Lung microvascular endothelial cell (primary cell): ENCODE data around the gene MPP2. TPM values are rescaled to one million over a fixed set of nuclear protein-coding genes. Genes with fewer than 3 reads are reported as not detected.
"Not testable (repeated sequence)": the region's sequence is repeated elsewhere in the genome, so short reads cannot be mapped to it uniquely, and the experiment has no call there.

Source experiments
- DNase-seq, 2 donors: peaks; one replicate each; pipeline versions ENCODE4 v3.0.0 to v3.0.0-alpha.2; 2010; ENCODE audit warnings: low read depth in 2 of 2
- total RNA-seq: library from RNA; depleted of rRNA; stranded (reverse); fragments of >200 nt; gene quantifications from 2 replicates; pipeline ENCODE4 v1.2.1, GENCODE V29; 2014

Gene MPP2
- under 0.01 TPM in 2 replicates for total RNA-seq

GRCh38 chr17:43907425-43907981 is at the start of gene MPP2:
MPP2 (minus strand) TSS chr17:43907536; CDS start chr17:43904460, 3,076 bp downstream.
- DNase-seq, result peak; percentile 8 to 19

GRCh38 chr17:43956222-43956621 is 48.9 kb upstream of the MPP2 start:
- no peak for DNase-seq

- DNase-seq, result no peak
Observed at GRCh38 chr17:43953746-43954145, 46.4 kb upstream of the MPP2 start, which contains the start of gene PYY. PYY (minus strand) TSS chr17:43953940; CDS start chr17:43953483, 457 bp downstream.

- DNase-seq, result no peak
Observed at GRCh38 chr17:43952724-43953666, 45.7 kb upstream of the MPP2 start.

DNA sequence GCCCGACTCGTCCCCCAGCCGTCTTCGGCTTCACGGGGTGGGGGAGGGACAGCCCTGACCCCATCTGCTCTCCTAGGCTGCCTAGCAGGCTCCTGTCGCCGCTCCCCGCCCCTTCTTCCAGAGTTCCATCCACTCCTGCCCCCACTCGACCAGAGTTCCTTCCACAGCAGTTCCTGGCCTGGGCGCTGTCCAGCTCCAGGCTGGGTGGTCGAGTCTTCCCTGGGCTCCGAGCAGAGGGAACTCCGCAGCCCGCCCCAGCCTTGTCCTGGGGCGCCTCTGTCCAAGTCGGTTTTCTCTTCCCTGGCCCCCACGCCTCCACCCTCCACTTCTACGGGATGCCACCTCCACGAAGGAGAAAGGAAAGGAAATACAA is 45.0 kb upstream of the MPP2 start:
- DNase-seq, result peak in 1 of 2 donors; percentile 32

DNA sequence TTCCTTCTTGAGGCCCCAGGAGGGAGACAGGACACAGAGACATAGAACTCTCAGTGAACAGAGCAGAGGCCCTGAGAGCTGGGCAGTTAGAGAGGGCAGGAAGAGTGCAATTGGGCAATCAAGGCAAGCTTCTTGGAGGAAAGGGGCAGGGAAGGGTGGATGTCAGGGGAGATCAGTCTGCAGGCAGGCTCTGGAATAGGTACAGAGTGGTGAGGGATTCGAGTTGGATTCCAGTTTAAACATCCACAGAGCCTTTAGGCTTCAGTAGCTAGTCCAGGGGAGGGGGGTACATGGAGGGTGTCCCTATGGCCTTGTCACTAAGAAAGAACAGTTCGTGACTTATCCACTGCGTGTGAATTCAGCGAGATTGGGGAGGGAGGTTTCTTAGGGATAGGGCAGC is 44.4 kb upstream of the MPP2 start:
- no peak for DNase-seq

DNA sequence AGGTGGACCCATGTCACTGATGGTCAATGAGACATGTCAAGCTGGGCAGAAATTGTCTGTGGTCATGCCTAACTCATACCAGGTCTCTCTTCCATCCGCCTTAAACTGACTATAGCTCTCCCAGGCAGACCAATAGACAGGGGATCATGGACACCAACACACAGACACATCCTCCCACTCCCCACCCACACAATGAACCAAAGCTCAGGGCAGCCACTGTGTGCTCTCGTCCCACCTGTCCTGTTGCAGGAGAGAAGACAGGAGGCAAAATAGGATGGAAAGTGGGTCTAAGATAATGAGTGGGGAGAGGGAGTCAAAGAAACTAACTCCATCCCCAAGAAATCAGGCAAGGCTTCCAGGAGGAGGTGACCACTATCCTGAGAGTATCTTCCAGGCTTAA is 43.2 kb upstream of the MPP2 start:
- DNase-seq, result no peak

DNA sequence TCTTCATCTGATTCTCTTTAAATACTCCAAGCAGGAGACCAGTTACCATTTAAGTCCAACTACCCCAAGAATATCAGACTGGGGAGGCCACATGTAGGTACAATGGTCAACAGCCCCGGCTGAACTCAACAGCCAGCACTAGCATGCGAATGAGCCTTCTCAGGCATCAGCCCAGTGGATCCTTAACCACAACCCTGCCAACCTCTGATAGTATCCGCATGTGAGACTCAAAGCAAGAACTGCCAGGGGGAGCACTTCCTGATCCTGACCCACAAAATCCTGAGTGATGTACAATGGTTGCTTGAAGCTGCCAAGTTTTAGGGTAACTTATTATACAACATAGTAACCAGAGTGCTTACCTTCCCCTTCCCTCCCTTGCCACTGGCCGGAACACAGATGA is 42.4 kb upstream of the MPP2 start:
- DNase-seq, result no peak

GRCh38 chr17:43946781-43947180 is 39.4 kb upstream of the MPP2 start:
- no peak for DNase-seq

GRCh38 chr17:43945074-43945829 is 37.9 kb upstream of the MPP2 start:
- DNase-seq, result no peak

GRCh38 chr17:43942051-43942685 is 34.8 kb upstream of the MPP2 start, which contains the start of gene PPY:
PPY (minus strand) TSS chr17:43942476; CDS start chr17:43941654, 822 bp downstream.
- DNase-seq, result no peak

DNA sequence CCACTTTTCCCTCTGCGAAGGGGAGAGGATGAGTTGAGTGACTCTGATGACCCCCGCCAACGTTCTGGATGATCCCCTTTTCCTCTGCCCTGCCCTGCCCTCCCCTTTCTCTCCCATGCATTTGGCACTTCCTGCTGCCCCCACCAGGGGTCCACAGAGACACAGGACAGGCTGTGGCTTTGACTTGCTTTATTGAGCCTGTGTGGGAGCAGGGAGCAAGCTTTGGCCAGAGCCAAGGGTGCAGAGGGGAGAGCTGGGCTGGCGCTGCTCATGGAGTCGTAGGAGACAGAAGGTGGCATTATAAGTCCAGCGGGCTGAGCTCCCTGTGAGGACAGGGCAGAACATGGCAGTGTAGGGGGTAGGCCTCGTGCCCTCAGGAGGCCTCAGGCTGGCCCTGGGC is 33.3 kb upstream of the MPP2 start:
- DNase-seq, result peak; percentile 27 to 40

DNA sequence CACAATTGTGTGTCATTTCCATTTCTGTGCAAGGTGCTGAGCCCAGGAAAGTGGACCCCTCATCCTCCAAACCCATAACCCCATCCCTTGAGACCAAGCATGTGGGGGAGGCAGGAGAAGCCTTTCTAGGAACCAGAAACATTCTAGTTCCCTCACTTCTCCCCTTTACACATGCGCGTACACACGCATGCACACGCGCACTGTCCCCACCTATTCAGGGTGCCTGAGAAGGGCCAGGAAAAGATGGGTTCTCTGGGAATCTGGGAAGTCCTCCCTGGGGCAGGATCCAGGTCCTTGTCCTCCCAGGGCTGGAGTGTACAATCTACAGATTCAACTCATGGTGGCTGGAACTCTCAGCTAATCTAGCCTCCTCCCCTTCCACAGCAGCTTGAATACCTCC is 32.5 kb upstream of the MPP2 start:
- no peak for DNase-seq

GRCh38 chr17:43939452-43939851 is 32.1 kb upstream of the MPP2 start:
- DNase-seq, result not testable (repeated sequence)

- DNase-seq, result no peak
Observed at GRCh38 chr17:43938838-43939182, 31.5 kb upstream of the MPP2 start.

GRCh38 chr17:43936434-43936833 is 29.1 kb upstream of the MPP2 start:
- DNase-seq, result no peak

DNA sequence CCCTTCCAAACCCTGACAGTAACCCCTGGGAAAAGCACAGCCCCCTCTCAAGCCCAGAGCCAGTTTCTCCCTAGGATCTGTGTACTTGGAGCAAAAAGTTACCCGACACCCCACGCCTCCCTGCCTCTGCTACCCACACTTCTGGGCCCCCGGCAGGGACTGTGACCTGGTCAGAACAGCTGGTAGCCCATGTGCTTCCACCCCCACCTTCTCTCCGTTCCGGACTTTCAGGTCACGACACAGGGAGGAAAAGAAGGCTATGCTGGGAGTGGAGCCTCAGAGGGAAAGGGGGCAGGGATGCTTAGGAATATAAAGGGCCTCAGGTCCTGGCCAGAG is 28.6 kb upstream of the MPP2 start:
- no peak for DNase-seq

DNA sequence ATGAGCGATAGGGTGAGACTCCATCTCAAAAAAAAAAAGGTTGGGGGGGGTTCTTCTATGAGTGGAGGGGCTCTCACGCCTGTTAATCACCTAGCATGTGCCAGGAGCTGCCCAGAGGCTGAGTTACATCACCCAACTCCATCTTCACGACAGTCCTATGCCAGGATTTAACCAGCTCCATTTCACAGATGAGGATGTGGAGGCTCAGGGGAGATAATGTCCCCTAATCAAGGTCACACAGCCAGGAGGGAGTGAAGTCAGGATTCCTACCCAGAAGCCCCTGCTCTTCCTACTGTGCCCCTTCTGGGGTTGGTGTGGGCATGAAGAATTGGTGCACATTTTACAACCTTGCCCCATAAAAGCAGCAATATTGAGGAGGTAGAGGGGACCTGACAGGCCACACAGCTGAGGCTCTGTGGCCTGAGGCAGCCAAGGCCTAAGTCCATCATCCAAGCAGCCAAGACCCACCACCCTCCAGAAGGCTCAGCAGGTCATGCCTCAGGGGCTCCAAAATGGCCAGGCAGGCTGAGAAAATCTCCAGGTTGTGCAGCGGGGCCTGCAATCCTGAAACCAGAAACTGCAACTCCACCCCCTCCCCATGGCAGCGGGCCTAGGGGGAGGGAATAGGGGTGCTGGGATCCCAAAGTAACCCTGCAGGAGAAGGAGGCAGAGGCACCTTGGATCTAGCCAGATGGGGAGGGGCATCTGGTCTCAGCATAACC is 28.0 kb upstream of the MPP2 start:
- no peak for DNase-seq

DNA sequence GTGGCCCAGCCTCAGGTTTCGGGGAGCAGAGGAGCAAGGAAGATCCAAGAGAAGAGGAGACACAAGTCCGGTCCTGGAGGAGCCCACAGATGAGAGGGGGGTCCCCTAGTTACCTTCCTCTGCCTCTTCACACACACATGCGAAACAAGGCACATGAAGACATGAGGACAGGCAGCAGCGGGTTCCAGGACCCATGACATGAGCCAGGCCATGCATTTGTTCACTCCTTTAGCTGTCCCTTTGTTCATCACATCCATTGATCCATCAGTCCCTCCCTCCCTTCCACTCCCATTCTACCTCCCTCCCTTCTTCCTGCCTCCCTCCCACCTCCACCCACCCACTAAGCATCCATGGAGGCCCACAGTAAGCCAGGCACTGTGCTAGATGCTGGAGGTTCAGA is 25.6 kb upstream of the MPP2 start:
- DNase-seq, result no peak

DNA sequence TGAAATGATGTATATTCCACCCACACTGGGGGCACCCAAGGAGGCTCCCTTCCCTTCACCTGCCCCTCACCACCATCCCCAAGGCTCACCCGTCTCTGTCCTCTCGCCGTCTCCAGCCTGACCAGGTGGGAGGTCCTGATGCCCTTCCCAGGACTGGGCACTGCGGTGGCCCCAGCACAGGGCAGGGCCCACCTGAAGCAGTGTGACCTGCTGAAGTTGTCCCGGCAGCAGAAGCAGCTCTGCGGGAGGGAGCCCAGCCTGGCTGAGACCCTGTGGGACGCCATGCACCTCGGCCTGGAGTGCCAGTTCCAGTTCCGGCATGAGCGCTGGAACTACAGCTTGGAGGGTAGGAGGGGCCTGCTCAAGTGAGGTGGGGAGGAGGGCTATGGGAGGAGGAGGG is 25.0 kb upstream of the MPP2 start:
- no peak for DNase-seq

DNA sequence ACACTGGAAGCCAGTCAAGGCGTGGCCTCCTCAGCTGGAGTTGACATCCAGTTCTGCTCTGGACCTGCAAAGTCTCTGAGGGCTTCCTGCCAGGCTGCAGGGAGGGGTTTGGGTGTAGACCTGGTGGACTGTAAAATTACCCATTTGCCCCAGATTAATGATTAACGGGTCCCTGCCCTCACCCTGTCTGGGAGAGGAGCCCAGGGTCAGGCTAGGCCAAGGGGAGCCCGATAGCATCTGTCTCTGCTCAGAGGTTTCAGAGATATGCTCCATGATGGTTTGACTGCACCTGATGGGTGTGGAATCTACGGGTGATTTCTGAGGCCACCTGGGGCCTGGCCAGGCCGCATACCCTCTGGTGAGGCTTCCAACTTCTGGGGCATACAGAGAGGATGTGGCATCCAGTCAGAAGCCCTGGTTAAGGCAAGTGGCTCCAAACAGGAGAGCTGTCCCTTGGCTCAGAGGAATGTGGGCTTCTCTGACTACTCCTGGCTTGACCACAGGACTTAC is 23.8 kb upstream of the MPP2 start:
- no peak for DNase-seq
